Thyroid gland (tissue), 4 donors: ENCODE data around the gene SH3GLB1. TPM values are rescaled to one million over a fixed set of nuclear protein-coding genes. Genes with fewer than 3 reads are reported as not detected.

ENCODE experiments used
- DNase-seq, 2 donors: peaks; one replicate each; pipeline ENCODE4 v3.0.0-alpha.2; 2019
- H3K27ac ChIP-seq, 3 donors: fragments of 200-600 bp; sonication (generic); 1 replicate in 2 of 3; 2 replicates in 1 of 3; pipeline ENCODE4 v1.5.1; 2016 to 2019; ENCODE audit warnings: mild to moderate bottlenecking in 1 of 3, moderate library complexity in 1 of 3
- H3K27me3 ChIP-seq: fragments of 200-600 bp; sonication (generic); one replicate; pipeline ENCODE4 v1.5.1; 2019
- H3K36me3 ChIP-seq, 2 donors: fragments of 200-600 bp; sonication (generic); one replicate each; pipeline ENCODE4 v1.5.1; 2016 to 2019
- H3K4me1 ChIP-seq, 2 donors: fragments of 200-600 bp; sonication (generic); one replicate each; pipeline ENCODE4 v1.5.1; 2017 to 2019
- H3K4me3 ChIP-seq, 3 donors: fragments of 200-600 bp; sonication (generic); replicated peaks in 1 of 3; 1 replicate in 2 of 3; 2 replicates in 1 of 3; pipeline ENCODE4 v1.5.1; 2016; ENCODE audit warnings: mild to moderate bottlenecking in 1 of 3
- H3K9me3 ChIP-seq: fragments of 200-600 bp; sonication (generic); one replicate; pipeline ENCODE4 v1.5.1; 2017
- POLR2A ChIP-seq, 2 donors: fragments of 450-650 bp; IDR thresholded peaks; one replicate each; pipeline ENCODE4 v1.6.1; 2017; ENCODE audit warnings: antibody characterized with exemption in 2 of 2, mild to moderate bottlenecking in 2 of 2, moderate library complexity in 1 of 2
- WGBS, 2 donors: methylation state at CpG; one replicate each; pipeline ENCODE4 v1.1.5; 2017; 5-methylcytosine and 5-hydroxymethylcytosine counted together
- intact Hi-C: fragments of 100-400 bp; cut with DNase I; formaldehyde crosslinking; loops from one replicate; pipeline ENCODE4 v1.15.1; 2023
- total RNA-seq, 4 donors: library from RNA; depleted of rRNA; stranded (reverse); fragments of >200 nt; gene quantifications; one replicate each; pipeline ENCODE4 v1.2.3, GENCODE V29; 2016
- TF ChIP-seq, protein P1 (sequence below), 6 experiments: fragments of 200-600 bp in 3 of 6; fragments of 450-650 bp in 3 of 6; sonication (generic) in 3 of 6; IDR thresholded peaks; one replicate each; pipeline ENCODE4 v1.5.1; 2016 to 2019; ENCODE audit warnings: antibody characterized with exemption in 6 of 6, mild to moderate bottlenecking in 2 of 6, inconsistent platforms in 1 of 6, moderate library complexity in 1 of 6

Gene SH3GLB1
- total RNA-seq, 4 donors from 2014 or later: 45.1 to 75.6 (median 58.1) TPM

DNA sequence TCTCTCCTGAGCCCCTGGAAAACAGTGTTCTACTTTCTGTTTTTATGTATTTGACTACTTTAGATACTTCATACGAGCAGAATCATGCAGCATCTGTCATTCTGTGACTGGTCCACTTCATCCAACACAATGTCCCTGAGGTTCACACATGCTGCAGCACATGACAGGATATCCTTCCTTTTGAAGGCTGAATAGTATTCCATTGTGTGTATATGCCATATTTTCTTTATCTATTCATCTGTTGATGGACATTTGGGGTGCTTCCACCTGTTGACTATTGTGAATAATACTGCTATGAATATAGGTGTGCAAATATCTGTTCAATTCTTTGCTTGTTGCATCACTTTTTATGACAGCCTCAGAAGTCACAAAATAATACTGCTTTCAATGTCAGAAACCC lies 55.8 kb downstream of the SH3GLB1 start:
- no peak for DNase-seq
- H3K4me3 ChIP-seq: no peak overlapping the region
- H3K36me3 ChIP-seq: no peaks in the 10 kb centered on the region
- H3K27ac ChIP-seq: no peak overlapping the region
- intact Hi-C loops: no loop called here
- H3K27me3 ChIP-seq: no peaks in the 10 kb centered on the region
- 82 to 86% methylated on average over 1 of the region's 1 CpG for WGBS, 2 donors
- H3K4me1 ChIP-seq: no peaks in the 10 kb centered on the region
- TF ChIP-seq, protein P1, sequence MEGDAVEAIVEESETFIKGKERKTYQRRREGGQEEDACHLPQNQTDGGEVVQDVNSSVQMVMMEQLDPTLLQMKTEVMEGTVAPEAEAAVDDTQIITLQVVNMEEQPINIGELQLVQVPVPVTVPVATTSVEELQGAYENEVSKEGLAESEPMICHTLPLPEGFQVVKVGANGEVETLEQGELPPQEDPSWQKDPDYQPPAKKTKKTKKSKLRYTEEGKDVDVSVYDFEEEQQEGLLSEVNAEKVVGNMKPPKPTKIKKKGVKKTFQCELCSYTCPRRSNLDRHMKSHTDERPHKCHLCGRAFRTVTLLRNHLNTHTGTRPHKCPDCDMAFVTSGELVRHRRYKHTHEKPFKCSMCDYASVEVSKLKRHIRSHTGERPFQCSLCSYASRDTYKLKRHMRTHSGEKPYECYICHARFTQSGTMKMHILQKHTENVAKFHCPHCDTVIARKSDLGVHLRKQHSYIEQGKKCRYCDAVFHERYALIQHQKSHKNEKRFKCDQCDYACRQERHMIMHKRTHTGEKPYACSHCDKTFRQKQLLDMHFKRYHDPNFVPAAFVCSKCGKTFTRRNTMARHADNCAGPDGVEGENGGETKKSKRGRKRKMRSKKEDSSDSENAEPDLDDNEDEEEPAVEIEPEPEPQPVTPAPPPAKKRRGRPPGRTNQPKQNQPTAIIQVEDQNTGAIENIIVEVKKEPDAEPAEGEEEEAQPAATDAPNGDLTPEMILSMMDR (IDR thresholded peaks at IDR 0.05): no peak
- TF ChIP-seq POLR2A (IDR thresholded peaks at IDR 0.05): no peak
- no peaks in the 10 kb centered on the region for H3K9me3 ChIP-seq

DNA sequence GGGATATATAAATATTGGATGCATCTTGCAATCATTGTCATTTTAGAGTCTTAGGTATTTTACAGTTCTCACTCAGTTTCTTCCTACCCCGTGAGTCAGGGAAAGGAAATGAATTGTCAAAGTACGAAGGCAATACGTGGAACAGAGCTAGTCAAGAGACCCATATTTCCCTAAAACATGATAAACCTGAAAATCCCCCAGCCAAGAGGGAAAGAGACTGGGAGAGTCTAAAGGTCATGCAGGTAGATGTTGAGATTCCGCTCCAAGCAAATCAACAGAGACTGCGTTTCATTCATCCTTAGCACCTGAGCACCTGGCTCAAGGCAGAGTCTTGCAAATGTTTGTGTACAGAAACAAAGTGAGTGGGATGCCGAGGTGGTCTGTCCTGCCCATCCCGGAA lies 58.0 kb downstream of the SH3GLB1 start:
- 76 to 83% methylated on average over 7 of the region's 7 CpGs for WGBS, 2 donors
- H3K4me1 ChIP-seq: no peaks in the 10 kb centered on the region
- no peaks in the 10 kb centered on the region for H3K9me3 ChIP-seq
- H3K27me3 ChIP-seq: no peaks in the 10 kb centered on the region
- DNase-seq: no peak
- intact Hi-C loops: no loop called here
- no peak overlapping the region for H3K4me3 ChIP-seq
- no peak overlapping the region for H3K27ac ChIP-seq
- TF ChIP-seq, protein P1 (IDR thresholded peaks at IDR 0.05): no peak
- no peak for TF ChIP-seq POLR2A (IDR thresholded peaks at IDR 0.05)
- no peaks in the 10 kb centered on the region for H3K36me3 ChIP-seq

DNA sequence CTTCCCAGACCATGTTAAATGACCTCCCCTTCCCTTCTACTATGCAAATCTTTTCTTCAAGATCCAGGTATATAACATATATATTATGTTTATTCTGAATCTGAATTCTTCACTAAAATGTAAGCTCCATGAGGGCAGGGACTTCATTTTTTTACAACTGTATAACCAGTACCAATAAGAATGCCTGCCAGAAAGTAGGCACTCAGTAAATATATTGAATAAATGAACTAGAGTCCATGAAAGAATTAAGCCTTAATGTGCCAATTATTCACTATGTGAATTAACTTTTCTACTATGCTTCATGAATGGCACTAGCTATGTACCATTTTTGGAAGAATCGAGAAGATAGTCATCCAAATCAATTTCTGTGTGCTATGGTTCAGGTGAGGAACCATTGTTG lies 60.1 kb downstream of the SH3GLB1 start:
- Histone ChIP-seq H3K27me3 (no peaks in the 10 kb centered on the region), H3K27ac (no peak overlapping the region), H3K9me3 (no peaks in the 10 kb centered on the region), H3K4me3 (no peak overlapping the region), H3K36me3 (no peaks in the 10 kb centered on the region), H3K4me1 (no peaks in the 10 kb centered on the region)
- intact Hi-C loops: no loop called here
- no peak for TF ChIP-seq POLR2A (IDR thresholded peaks at IDR 0.05)
- TF ChIP-seq, protein P1 (IDR thresholded peaks at IDR 0.05): no peak
- DNase-seq: no peak
- 76 to 86% methylated on average over 1 of the region's 1 CpG for WGBS, 2 donors

DNA sequence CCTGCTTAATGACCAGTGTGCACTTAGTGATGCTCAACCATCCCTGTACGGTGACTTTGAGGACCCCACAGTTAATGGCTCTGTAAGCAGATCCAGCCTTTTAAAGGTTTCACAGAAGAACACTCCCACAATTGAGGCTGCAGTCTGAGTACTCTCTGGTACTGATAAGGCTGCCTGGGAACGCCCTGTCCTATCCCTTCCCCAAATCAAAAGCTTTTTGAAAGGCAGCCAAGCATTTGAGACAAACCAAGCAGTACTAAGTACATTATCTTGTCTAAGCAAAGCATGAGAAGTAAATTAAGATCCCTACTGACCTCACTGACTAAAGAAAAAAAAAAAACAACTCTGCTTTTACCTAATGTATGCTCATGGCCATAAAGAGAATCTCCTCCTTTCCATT lies 60.7 kb downstream of the SH3GLB1 start:
- no peaks in the 10 kb centered on the region for H3K27me3 ChIP-seq
- no peaks in the 10 kb centered on the region for H3K4me1 ChIP-seq
- DNase-seq: no peak
- H3K36me3 ChIP-seq: no peaks in the 10 kb centered on the region
- intact Hi-C loops: no loop called here
- 22 to 29% methylated on average over 2 of the region's 2 CpGs for WGBS, 2 donors
- H3K4me3 ChIP-seq: no peak overlapping the region
- H3K9me3 ChIP-seq: no peaks in the 10 kb centered on the region
- no peak overlapping the region for H3K27ac ChIP-seq
- TF ChIP-seq, protein P1 (IDR thresholded peaks at IDR 0.05): no peak
- no peak for TF ChIP-seq POLR2A (IDR thresholded peaks at IDR 0.05)

DNA sequence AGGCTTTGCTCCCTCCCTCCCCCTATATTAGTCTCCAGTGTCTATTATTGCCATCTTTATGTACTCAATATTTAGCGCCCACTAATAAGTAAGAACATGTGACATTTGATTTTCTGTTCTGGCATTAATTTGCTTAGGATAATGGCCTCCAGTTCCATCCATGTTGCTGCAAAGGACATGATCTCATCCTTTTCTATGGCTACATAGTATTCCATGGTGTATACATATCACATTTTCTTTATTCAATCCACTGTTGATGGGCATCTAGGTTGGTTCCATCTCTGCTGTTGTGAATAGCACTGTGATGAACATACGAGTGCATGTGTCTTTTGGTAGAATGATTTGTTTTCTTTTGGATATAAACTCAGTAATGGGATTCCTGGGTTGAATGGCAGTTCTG lies 61.3 kb downstream of the SH3GLB1 start:
- no peak overlapping the region for H3K27ac ChIP-seq
- intact Hi-C loops: no loop called here
- TF ChIP-seq POLR2A (IDR thresholded peaks at IDR 0.05): no peak
- TF ChIP-seq, protein P1 (IDR thresholded peaks at IDR 0.05): no peak
- H3K9me3 ChIP-seq: no peaks in the 10 kb centered on the region
- WGBS, 2 donors: 77 to 83% methylated on average over 2 of the region's 2 CpGs
- no peaks in the 10 kb centered on the region for H3K36me3 ChIP-seq
- DNase-seq: no peak
- H3K4me1 ChIP-seq: no peaks in the 10 kb centered on the region
- H3K4me3 ChIP-seq: no peak overlapping the region
- no peaks in the 10 kb centered on the region for H3K27me3 ChIP-seq
